Astrocyte of the cerebellum (primary cell): ENCODE results near the gene ZKSCAN8.

Source experiments
- DNase-seq: peaks from one replicate; pipeline ENCODE4 v3.0.0-alpha.2; 2011; ENCODE audit warnings: low read depth
- H3K4me3 ChIP-seq: 2 replicates; pipeline ENCODE4 v1.5.1; 2011; ENCODE audit warnings: mild to moderate bottlenecking, low read depth, low read length, moderate library complexity
- in situ Hi-C: cut with HindIII; loops from 2 replicates; pipeline ENCODE4 v1.10.0; 2017; ENCODE audit warnings: low sequenced_read_pairs
- TF ChIP-seq, protein P1 (sequence below): IDR thresholded peaks from 2 replicates; pipeline ENCODE4 v1.5.1; 2012; ENCODE audit warnings: low read length, low read depth, moderate library complexity, mild to moderate bottlenecking; ENCODE audit errors: missing control alignments

ZKSCAN8 gene

DNA sequence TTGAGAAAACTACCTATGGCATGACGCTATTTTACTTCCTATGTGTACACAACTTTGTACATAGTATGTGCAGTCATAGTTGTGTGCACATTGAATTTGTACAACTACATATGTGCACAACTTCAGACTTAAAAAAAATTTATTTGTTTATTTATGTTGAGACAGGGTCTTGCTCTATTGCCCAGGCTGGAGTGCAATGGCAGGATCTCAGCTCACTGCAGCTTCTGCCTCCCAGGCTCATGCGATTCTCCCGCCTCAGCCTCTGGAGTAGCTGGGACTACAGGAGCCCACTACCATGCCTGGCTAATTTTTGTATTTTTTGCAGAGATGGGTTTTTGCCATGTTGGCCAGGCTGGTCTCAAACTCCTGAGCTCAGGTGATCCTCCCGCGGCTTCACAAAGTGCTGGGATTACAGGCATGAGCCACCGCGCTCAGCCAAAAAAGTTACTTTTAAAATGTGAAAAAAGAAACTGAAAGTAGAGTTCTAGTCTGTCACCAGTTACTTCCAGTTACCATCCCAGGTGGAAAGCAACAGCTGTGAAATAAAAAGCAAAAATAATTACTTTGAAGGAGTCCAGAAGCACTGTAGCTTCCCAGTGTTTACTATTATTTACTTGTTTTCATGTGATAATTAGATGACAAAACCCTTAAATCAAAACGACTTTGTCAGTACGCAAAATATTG lies 1.7 kb upstream of the ZKSCAN8 start:
- no peak for DNase-seq
- in situ Hi-C loops: loop anchor here (5.0 kb wide), 3 partner anchors 43 to 242 kb away; no protein-coding TSS in a partner anchor
- TF ChIP-seq, protein P1, sequence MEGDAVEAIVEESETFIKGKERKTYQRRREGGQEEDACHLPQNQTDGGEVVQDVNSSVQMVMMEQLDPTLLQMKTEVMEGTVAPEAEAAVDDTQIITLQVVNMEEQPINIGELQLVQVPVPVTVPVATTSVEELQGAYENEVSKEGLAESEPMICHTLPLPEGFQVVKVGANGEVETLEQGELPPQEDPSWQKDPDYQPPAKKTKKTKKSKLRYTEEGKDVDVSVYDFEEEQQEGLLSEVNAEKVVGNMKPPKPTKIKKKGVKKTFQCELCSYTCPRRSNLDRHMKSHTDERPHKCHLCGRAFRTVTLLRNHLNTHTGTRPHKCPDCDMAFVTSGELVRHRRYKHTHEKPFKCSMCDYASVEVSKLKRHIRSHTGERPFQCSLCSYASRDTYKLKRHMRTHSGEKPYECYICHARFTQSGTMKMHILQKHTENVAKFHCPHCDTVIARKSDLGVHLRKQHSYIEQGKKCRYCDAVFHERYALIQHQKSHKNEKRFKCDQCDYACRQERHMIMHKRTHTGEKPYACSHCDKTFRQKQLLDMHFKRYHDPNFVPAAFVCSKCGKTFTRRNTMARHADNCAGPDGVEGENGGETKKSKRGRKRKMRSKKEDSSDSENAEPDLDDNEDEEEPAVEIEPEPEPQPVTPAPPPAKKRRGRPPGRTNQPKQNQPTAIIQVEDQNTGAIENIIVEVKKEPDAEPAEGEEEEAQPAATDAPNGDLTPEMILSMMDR: no peak
- no peak overlapping the region for H3K4me3 ChIP-seq

DNA sequence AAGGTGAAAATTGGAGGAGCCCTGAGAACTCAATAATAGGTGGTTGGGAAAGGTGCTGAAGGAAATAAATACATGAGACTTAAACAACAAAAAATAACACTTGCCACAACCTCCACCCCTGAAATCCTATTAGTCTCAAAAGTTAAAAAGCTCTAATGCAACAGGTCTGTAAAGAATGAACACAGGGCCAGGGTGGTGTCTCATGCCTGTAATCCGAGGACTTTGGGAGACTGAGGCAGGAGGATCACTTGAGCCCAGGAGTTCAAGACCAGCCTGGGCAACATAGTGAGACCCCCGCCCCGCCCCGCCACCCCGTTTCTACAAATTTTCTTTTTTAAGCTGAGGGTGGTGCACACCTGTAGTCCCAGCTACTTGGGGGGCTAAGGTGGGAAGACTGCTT lies 1.1 kb upstream of the ZKSCAN8 start:
- no peak overlapping the region for H3K4me3 ChIP-seq
- TF ChIP-seq, protein P1: no peak
- in situ Hi-C loops: loop anchor here (5.0 kb wide), 3 partner anchors 43 to 242 kb away; no protein-coding TSS in a partner anchor
- DNase-seq: no peak

DNA sequence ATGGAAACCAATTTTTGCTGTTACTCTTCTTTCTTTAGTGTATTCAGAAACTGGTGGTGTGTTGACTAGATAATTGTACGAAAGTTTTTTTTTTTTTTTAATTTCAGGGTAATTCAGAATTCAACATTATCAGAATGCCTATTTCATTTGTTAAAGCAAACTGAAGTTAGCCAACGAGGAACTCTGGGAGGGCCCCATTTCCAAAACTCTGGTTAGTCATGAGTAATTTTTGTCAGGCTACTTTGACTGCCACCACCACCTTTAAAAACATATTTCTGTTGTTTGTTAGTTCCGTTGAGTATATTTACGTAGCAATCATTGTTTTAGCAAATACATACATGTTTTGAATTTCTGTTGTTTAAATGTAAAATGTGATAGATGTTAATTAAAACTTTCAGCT lies 763 bp downstream of the ZKSCAN8 start:
- peak overlapping the region; percentile 81 for H3K4me3 ChIP-seq
- in situ Hi-C loops: loop anchor here (5.0 kb wide), 3 partner anchors 45 to 240 kb away; no protein-coding TSS in a partner anchor
- no peak for DNase-seq
- TF ChIP-seq, protein P1: no peak

DNA sequence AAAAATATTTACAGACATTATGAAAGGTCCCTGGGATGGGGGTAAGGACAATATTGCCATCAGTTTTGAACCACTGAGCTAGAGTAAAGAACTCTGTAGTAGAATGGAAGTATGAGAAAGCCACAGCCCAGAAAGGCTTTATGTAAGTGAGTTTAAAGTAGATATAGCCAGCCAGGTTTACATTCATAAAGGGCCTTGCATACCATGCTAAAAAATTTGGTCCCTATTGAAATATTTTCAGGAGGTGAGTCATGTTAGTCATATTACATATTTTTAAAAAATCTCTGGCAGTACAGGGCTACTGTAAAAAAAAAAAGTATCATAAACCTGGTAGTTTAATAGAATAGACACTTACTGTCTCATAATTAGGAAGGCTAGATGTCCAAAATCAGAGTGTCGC lies 3.5 kb downstream of the ZKSCAN8 start:
- DNase-seq: no peak
- no peak overlapping the region for H3K4me3 ChIP-seq
- TF ChIP-seq, protein P1: no peak
- in situ Hi-C loops: no loop called here

DNA sequence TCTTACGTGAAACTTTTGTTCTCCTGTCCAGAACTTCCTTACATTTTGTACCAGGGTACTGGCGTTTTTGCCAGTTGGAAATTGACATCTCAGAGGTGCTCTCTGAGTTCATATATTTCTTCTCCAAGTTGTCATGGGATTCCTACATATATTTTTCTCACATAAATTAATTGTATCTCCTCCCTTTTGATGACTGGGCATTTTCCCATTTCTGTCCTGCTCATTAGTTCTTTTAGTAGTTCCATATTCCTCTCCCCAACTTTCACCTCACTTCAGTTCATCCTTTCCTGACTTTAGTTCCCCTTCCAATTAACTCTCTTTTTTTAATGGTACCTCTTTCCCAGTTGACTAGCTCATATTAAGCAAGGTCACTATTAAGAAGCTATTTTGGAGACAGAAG lies 10.8 kb downstream of the ZKSCAN8 start:
- no peak for DNase-seq
- TF ChIP-seq, protein P1: no peak
- in situ Hi-C loops: no loop called here
- H3K4me3 ChIP-seq: no peak overlapping the region

DNA sequence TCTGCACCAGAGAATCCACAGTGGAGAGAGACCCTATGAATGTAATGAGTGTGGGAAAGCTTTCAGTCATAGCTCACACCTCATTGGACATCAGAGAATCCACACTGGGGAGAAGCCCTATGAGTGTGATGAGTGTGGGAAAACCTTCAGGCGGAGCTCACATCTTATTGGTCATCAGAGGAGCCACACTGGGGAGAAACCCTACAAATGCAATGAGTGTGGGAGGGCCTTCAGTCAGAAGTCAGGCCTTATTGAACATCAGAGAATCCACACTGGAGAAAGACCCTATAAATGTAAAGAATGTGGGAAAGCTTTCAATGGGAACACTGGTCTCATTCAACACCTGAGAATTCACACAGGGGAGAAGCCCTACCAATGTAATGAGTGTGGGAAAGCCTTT lies 11.9 kb downstream of the ZKSCAN8 start:
- in situ Hi-C loops: no loop called here
- no peak overlapping the region for H3K4me3 ChIP-seq
- DNase-seq: no peak
- TF ChIP-seq, protein P1: no peak

DNA sequence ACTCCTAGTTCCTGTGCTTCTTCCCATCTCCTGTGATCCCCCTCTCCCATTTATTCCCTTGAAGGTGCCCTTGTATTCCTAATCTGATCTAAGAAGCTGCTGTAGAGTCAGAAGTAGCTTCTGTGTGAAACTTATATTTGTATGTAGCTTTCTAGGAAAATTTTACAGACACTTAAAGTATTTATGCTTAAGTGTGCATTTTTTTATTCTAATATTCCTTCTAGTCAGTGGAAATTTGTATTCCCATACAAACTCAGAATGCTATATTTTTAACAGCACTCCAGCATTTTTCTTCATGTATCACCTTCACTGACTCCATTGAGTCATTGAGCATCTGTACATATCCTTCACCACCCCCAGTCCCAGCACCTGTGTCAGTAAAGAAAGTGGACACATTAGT lies 12.7 kb downstream of the ZKSCAN8 start:
- H3K4me3 ChIP-seq: no peak overlapping the region
- in situ Hi-C loops: no loop called here
- TF ChIP-seq, protein P1: no peak
- DNase-seq: no peak
